AG04449 (cell line): ENCODE measurements around the gene PWWP2A.

Source experiments
- CTCF ChIA-PET: fragments of 350-600 bp; formaldehyde crosslinking; extraction: SDS; loops from one replicate; lab custom pipeline; 2021; ENCODE audit warnings: antibody characterized with exemption; lab: Yijun Ruan, JAX
- POLR2A ChIA-PET: fragments of 400-600, 350-600 bp; formaldehyde crosslinking; extraction: SDS; loops from one replicate; lab custom pipeline; 2020; ENCODE audit warnings: antibody characterized with exemption, inconsistent platforms; lab: Yijun Ruan, JAX
- DNase-seq: peaks from one replicate; pipeline ENCODE4 v3.0.0-alpha.2; 2010; ENCODE audit warnings: low read depth, low spot score
- H3K4me3 ChIP-seq: 2 replicates; pipeline ENCODE4 v1.5.1; 2011; ENCODE audit warnings: low read depth, mild to moderate bottlenecking, control low read depth, low read length
- TF ChIP-seq, protein P1 (sequence below): IDR thresholded peaks from one replicate; pipeline ENCODE4 v1.5.1; 2011; ENCODE audit warnings: mild to moderate bottlenecking, moderate library complexity, low read length, control low read depth, inconsistent platforms; ENCODE audit not compliant: insufficient read depth; ENCODE audit errors: missing control alignments

The PWWP2A gene

GRCh38 chr5:160119905-160120266 lies 636 bp upstream of the PWWP2A start:
- TF ChIP-seq, protein P1, sequence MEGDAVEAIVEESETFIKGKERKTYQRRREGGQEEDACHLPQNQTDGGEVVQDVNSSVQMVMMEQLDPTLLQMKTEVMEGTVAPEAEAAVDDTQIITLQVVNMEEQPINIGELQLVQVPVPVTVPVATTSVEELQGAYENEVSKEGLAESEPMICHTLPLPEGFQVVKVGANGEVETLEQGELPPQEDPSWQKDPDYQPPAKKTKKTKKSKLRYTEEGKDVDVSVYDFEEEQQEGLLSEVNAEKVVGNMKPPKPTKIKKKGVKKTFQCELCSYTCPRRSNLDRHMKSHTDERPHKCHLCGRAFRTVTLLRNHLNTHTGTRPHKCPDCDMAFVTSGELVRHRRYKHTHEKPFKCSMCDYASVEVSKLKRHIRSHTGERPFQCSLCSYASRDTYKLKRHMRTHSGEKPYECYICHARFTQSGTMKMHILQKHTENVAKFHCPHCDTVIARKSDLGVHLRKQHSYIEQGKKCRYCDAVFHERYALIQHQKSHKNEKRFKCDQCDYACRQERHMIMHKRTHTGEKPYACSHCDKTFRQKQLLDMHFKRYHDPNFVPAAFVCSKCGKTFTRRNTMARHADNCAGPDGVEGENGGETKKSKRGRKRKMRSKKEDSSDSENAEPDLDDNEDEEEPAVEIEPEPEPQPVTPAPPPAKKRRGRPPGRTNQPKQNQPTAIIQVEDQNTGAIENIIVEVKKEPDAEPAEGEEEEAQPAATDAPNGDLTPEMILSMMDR = no peak
- no peak overlapping the region for H3K4me3 ChIP-seq
- POLR2A ChIA-PET = interaction anchor here (0.6 kb wide), 1 partner anchor 8 kb away, joined by 4 read pairs; no protein-coding TSS in a partner anchor
- DNase-seq = no peak
- CTCF ChIA-PET = no interaction called here

GRCh38 chr5:160118349-160119141 lies 705 bp downstream of the PWWP2A start:
- TF ChIP-seq, protein P1 = peak; percentile 15
- H3K4me3 ChIP-seq = peak overlapping the region; percentile 78
- ChIA-PET CTCF (interaction anchor here (0.7 to 1.2 kb wide), 5 partner anchors 9 to 96 kb away, joined by 3 read pairs; no protein-coding TSS in a partner anchor), POLR2A (interaction anchor here (0.8 to 1.2 kb wide), 2 partner anchors 46 to 109 kb away, joined by 4 read pairs; partner anchors contain the start of gene TTC1)
- DNase-seq = no peak

DNA sequence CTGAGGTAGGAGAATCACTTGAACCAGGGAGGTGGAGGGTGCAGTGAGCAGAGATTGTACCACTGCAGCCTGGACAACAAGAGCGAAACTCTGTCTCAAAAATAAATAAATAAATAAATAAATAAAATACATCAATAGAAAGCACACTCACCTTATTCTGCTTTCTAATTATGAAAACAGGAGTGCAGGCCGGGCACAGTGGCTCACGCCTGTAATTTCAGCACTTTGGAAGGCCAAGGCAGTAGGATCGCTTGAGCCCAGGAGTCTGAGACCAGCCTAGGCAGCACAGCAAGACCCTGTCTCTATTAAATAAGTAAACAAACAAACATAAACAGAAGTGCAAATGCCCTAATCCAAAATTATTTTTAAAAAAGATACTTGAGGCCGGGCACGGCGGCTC lies 2.3 kb downstream of the PWWP2A start:
- H3K4me3 ChIP-seq = no peak overlapping the region
- CTCF ChIA-PET = interaction anchor here (0.8 kb wide), 1 partner anchor 228 kb away, joined by 3 read pairs; no protein-coding TSS in a partner anchor
- POLR2A ChIA-PET = no interaction called here
- TF ChIP-seq, protein P1 = no peak
- DNase-seq = no peak

DNA sequence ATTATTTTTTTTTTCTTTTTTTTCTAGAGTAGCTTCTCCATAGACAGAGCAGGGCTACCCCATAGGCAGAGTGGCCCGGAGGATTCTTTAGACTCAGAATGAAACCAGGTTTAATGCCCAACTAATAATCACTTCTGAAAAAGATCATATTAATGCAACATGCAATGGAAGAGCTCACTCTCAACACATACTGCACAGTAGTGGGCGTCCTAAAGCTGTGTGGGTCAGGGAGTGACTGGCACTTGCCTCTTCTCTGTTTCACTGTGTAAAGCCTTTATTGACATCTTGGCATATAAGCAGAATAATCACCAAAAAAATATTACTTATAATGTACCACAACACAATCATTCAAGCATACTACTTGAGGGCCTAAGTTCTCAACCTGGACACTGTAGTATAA lies 11.1 kb downstream of the PWWP2A start:
- no peak overlapping the region for H3K4me3 ChIP-seq
- TF ChIP-seq, protein P1 = no peak
- ChIA-PET POLR2A (interaction anchor here (0.6 kb wide), 1 partner anchor 32 kb away, joined by 3 read pairs; no protein-coding TSS in a partner anchor), CTCF (no interaction called here)
- DNase-seq = no peak

DNA sequence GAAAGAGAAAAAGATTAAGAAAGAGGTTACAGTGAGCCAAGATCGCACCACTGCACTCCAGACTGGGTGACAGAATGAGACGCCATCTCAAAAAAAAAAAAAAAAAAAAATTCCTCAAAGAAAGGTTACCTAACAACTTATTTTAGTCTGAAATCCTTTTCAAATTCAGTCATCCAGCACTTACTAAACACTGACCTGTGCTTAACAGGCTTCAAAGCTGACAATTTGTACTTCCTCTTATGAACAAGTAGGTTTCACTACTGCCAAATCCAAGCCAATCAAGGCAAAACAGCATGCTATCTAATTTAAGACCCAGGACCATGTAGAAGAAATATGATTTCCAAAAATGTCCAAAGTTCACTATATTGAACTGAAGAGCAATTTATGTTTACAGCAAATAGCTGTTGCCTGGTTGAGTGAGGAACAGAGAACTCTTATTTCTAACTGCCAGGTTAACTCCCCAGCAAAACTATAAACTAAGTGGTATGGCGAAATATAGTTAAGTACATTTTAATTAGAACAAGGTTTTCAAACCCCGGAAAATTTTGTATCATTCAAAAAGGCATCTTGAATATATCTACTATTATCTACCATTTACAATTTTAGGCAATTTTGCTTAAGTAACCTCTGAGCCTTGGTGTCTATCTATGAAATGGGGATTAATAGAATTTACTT lies 13.4 kb downstream of the PWWP2A start:
- ChIA-PET CTCF (interaction anchor here (0.5 kb wide), 1 partner anchor 10 kb away, joined by 3 read pairs; no protein-coding TSS in a partner anchor), POLR2A (interaction anchor here (0.7 kb wide), 1 partner anchor 393 kb away, joined by 3 read pairs; no protein-coding TSS in a partner anchor)
- DNase-seq = no peak
- TF ChIP-seq, protein P1 = no peak
- H3K4me3 ChIP-seq = no peak overlapping the region

GRCh38 chr5:160097991-160098390 lies 21.3 kb downstream of the PWWP2A start:
- ChIA-PET CTCF (no interaction called here), POLR2A (no interaction called here)
- H3K4me3 ChIP-seq = no peak overlapping the region
- TF ChIP-seq, protein P1 = no peak
- DNase-seq = peak; percentile 31
